IPS DF 4.7 (cell line): ENCODE results near the gene NBDY.
"Not testable (repeated sequence)": the region's sequence is repeated elsewhere in the genome, so short reads cannot be mapped to it uniquely, and the experiment has no call there.

Experiments used
- DNase-seq: peaks from one replicate; pipeline ENCODE4 v3.0.0-alpha.2; 2013; ENCODE audit warnings: low spot score; ENCODE audit errors: extremely low read depth

Gene NBDY

DNA sequence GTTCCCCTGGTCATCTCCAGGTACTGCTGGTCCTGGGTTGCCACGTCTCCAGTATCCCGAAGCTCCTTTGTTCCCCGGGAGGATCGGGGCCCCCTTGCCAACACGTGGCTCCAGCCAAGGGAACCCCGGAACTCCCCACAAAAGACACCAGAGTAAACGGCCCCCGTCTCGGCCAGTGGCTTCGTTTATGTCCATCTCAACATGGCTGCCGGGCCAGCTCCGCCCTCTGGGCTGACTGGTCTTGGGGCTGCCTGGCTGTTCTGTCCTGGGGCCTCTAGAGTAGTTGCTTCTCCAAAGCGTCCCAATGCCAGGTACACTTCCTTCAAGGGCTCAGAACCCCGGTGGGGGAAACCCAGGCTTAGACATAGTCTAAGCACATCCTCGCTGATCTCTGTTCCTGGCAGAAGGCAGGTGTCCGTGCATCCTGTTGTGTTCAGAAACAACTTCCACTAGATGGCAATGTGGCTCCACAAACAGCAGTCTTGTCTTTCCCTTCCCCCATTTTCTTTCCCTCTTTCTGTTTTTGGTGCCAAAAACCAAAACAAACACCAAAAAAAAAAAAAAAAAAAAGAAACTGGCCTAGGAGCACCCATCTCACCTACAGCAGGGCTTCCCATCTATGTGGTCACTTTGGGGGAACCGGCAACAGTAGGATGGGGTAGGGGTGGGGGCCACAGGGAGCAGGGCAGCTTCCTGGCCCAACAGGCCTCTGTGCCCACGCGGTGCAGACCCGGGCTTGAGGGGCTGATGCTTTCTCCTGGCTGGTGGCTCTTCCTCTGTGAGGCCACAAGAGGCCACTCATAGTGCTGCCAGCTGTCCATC is 35.3 kb downstream of the NBDY start:
- no peak for DNase-seq

DNA sequence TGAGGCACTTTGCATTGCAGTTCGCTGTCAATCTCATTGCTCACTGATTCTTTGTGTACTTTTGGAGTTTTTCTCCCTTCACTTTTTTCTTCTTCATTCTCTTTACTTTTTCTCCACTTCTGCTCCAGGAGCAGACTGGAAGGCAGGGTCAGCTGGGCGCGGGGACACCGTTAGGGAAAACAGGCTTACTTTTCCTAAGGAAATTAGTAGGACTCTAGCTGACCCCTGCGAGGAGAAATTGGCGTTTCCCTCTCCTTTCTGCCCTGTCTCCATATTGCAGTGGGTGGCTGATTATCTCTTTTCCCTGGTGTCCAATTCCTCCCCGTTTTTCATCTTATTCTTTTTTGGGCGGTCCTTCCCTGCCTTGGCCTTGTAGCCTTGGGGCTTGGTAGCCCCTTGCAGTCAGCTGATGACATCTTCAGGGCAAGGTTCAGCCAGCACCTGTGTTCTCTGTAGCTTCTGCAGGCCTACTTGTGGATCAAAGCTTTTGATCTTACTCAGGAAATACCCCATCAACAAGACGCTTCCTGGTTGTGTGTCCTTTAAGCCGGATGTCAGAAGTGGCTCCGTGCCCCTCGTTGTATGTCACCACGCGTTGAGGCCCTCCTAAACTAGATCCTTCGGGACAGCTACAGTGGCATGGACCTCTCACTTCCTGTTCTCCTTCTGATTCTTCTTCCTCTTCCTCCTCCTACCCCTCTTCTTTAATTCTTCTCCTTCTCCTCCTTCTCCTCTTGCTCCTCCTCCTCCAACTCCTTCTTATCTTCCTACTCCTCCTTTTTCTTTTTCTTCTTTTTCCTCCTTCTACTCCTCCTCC is 36.1 kb downstream of the NBDY start:
- no peak for DNase-seq

DNA sequence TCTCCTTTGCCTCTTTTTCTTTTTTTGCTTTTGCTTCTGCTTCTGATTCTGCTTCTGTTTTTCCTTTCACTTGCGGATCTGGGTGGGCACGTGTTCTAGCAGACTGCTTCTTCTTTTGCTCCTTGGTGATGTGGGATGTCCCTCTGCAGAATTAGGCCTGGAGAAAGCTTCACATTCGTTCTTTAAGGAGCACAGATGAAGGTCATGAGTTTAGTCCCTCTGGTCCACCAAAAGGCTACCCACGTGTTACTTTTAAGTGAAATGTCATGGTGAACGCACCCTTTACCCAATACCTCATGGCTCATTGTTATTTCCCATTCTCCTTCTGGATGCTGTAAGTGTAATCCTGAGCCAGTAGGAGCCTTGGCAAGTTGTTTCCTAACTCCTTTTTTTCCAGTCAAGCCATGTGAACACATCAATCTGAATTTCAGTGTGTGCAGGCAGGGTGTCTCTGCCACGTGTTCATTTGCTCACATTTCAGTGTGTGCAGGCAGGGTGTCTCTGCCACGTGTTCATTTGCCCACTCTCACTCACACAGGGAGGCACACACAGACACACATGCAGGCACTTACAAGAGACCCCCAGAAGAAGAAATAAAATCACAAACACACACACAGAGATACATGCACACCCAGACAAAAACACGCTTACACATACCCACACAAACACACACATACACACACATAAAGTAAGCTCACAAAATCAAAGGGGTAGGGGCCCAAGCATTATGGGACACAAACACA is 36.9 kb downstream of the NBDY start:
- no peak for DNase-seq

DNA sequence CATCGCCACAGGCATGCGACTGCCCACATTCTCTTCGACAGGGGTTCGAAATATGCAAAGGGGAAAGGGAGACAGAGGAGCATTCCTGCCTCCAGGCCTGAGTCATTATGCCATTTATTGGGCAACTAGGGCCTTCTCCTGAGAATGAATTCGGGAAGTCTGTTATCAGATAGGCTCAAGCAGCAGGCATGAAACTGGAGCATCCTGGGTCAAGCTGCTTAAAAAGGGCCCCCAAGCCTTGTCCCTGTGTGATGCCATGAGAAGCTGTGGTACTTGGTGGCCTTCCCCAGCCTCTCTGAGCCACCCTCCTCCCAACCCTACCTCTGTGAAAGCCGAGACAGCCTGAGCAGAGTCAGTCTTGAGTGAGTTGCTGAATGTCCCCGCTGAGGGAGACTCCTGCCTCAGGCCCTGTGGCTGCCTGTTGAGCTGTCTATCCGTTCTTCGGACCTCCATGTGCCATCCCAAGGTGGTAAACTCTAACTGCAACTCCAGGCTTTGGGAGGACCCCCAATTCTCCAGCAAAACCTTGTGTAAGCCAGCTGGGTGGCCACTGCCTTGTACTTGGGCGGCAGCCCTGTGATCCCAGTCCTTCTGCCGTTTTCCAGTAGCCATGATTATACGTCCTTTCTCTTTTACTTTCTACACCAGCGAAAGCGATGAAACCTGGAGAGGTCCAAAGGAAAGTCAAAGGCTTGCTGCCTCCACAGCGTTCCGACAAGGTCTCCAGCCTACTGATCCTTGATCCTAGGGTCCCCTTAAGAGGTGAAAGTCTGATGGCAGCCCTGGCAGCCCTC is 37.7 kb downstream of the NBDY start:
- DNase-seq = no peak

DNA sequence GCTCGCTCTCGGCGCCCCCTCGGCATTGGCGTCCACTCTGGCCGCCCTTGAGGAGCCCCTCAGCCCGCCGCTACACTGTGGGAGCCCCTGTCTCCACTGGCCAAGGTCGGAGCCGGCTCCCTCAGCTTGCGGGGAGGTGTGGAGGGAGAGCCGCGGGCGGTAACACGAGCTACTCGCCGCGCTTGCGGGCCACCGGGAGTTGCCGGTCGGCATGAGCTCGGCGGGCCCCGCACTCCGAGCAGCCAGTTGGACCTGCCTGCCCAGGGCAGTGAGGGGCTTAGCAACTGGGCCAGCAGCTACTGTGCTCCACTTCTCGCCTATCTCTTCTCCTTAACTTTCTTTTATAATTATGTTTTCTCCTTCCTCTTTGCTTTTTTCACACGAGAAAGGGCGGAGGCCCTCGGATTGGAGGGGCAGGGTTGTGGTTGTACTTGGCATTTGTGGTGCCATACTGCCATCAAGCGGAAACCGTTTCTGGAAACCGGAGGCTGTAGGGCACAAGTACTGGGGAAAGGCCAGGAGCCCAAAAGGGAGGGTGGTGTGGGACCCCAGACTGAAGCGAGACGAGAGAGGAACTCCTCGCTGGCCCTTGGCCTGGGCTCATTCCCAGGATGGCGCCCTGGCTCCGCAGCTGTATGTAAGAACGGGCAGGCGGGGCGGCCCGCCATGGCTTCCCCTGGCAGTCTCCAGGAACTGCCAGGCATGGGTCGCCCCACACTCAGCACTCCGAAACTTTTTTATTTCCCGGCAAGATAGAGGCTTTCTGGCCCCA is 38.5 kb downstream of the NBDY start:
- not testable (repeated sequence) for DNase-seq

DNA sequence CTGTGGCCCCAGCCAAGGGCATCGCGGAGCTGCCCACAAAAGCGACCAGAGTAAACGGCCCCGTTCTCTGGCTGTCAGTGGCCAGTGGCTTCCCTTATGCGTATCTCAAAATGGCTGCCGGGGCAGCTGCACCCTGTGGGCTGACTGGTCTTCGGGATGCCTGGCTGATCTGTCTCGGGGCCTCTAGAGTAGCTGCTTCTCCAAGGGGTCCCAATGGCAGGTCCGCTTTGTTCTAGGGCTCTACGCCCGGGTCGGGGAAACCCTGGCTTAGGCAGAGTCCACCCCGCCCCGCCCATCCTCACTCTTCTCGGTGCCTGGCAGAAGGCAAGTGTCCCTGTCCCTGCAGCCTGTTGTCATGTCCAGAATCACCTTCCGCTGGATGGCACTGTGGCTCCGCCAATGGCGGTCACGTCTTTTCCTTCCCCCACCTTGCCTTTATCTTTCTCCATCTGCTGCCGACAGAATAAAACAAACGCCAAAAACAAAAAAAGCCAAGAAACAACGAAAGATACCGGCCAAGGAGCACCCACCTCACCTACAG is 39.1 kb downstream of the NBDY start:
- DNase-seq = not testable (repeated sequence)

DNA sequence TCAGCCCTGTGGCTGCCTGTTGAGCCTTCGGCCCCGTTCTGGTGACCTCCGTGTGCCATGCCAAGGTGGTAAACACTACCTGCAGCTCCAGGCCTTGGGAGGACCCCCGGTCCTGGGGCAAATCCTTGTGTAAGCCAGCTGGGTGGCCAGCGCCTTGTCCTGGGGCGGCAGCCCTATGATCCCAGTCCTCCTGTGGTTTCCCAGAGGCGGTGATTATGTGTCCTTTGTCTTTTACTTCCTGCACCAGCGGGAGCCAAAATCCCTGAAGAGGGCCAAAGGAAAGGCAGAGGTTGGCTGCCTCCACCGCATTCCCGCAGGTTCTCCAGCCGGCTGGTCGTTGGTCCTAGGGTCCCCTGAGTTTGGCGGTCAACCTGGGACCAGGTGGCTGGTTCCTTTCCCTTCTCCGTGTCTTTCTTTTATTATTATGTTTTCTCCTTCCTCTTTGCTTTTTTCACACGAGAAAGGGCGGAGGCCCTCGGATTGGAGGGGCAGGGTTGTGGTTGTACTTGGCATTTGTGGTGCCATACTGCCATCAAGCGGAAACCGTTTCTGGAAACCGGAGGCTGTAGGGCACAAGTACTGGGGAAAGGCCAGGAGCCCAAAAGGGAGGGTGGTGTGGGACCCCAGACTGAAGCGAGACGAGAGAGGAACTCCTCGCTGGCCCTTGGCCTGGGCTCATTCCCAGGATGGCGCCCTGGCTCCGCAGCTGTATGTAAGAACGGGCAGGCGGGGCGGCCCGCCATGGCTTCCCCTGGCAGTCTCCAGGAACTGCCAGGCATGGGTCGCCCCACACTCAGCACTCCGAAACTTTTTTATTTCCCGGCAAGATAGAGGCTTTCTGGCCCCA is 43.9 kb downstream of the NBDY start:
- DNase-seq = not testable (repeated sequence)

DNA sequence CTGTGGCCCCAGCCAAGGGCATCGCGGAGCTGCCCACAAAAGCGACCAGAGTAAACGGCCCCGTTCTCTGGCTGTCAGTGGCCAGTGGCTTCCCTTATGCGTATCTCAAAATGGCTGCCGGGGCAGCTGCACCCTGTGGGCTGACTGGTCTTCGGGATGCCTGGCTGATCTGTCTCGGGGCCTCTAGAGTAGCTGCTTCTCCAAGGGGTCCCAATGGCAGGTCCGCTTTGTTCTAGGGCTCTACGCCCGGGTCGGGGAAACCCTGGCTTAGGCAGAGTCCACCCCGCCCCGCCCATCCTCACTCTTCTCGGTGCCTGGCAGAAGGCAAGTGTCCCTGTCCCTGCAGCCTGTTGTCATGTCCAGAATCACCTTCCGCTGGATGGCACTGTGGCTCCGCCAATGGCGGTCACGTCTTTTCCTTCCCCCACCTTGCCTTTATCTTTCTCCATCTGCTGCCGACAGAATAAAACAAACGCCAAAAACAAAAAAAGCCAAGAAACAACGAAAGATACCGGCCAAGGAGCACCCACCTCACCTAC is 44.5 kb downstream of the NBDY start:
- not testable (repeated sequence) for DNase-seq

DNA sequence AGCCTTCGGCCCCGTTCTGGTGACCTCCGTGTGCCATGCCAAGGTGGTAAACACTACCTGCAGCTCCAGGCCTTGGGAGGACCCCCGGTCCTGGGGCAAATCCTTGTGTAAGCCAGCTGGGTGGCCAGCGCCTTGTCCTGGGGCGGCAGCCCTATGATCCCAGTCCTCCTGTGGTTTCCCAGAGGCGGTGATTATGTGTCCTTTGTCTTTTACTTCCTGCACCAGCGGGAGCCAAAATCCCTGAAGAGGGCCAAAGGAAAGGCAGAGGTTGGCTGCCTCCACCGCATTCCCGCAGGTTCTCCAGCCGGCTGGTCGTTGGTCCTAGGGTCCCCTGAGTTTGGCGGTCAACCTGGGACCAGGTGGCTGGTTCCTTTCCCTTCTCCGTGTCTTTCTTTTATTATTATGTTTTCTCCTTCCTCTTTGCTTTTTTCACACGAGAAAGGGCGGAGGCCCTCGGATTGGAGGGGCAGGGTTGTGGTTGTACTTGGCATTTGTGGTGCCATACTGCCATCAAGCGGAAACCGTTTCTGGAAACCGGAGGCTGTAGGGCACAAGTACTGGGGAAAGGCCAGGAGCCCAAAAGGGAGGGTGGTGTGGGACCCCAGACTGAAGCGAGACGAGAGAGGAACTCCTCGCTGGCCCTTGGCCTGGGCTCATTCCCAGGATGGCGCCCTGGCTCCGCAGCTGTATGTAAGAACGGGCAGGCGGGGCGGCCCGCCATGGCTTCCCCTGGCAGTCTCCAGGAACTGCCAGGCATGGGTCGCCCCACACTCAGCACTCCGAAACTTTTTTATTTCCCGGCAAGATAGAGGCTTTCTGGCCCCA is 49.3 kb downstream of the NBDY start:
- DNase-seq = not testable (repeated sequence)

DNA sequence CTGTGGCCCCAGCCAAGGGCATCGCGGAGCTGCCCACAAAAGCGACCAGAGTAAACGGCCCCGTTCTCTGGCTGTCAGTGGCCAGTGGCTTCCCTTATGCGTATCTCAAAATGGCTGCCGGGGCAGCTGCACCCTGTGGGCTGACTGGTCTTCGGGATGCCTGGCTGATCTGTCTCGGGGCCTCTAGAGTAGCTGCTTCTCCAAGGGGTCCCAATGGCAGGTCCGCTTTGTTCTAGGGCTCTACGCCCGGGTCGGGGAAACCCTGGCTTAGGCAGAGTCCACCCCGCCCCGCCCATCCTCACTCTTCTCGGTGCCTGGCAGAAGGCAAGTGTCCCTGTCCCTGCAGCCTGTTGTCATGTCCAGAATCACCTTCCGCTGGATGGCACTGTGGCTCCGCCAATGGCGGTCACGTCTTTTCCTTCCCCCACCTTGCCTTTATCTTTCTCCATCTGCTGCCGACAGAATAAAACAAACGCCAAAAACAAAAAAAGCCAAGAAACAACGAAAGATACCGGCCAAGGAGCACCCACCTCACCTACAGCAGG is 50.0 kb downstream of the NBDY start:
- not testable (repeated sequence) for DNase-seq

DNA sequence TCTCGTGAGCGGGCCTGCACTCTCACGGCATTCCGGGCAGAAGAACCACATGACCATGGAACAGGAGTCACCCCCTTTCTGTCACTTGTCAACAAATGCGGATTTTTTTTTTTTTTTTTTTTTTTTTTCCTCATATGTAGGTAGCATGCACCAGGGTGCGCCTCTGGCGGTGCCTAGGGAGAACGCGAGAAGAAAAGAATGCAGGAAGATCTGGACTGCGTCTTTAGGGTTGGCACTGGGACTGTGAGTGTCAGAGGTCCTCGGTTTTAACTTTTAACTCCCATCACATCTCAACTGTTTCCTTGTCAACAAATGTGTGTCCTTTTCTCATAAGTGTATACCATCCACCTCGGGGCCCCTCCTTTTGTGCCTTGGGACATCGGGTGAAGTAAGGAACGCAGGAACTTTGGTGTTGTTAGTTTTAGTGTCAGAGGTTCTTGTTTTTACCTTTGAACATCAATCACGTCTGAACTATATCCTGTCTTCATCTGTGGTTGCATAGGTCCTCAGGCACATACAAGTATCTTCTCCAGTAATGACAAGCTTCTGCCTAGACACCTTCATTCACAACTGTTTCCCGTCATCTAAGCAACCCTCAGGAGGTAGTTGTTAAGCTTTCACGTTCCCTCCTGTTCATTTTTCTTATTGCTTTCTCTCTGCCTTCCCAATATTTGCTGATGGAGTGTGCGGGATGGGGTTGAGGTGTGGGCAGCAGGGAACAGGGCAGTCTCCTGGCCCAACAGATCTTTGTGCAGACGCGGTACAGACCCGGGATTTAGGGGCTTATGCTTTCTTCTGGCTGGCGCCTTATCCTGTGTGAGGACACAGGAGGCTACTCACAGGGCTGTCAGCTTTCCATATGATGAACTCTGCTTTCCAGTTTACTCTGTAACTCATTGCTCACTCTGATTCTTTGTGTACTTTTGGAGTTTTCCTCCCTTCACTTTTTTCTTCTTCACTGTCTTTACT is 51.9 kb downstream of the NBDY start:
- not testable (repeated sequence) for DNase-seq

DNA sequence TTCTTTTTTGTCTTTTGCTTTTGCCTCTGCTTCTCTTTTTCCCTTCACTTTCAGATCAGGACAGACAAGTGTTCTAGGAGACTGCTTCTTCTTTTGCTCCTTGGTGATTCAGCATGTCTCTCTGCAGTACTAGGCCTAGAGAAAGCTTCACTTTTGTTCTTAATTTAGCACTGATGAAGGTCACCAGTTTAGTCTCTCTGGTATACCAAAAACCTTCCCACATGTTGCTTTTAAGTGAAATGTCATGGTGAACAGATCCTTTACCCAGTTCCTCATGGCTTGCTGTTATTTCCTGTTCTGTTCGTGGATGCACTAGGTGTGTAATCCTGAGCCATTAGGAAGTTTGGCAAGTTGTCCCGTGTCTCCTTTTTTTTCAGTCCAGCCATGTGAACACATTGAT is 53.3 kb downstream of the NBDY start:
- DNase-seq = no peak

DNA sequence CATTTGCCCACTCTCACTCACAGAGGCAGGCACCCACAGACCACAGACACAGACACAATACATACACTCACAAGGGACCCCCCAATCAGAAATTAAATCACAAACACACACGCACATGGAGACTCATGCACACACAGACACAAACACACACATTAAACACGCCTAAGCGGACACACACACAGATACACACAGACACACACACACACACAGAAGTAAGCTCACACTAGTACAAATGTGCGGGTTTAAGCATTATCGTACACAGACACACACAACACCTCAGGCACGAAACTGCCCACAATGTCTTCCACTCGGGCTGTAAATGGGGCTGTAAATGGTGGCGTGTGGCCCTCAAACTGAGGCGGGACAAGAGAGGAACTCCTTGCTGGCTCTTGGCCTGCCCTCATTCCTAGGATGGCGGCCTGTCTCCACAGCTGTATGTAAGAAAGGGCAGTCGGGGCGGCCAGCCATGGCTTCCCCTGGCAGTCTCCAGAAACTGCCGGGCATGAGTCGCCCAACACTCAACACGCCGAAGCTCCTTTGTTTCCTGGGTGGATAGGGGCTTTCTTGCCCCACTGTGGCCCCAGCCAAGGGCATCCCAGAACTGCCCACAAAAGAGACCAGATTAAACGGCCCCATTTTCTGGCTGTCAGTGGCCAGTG is 53.9 kb downstream of the NBDY start:
- DNase-seq = no peak

DNA sequence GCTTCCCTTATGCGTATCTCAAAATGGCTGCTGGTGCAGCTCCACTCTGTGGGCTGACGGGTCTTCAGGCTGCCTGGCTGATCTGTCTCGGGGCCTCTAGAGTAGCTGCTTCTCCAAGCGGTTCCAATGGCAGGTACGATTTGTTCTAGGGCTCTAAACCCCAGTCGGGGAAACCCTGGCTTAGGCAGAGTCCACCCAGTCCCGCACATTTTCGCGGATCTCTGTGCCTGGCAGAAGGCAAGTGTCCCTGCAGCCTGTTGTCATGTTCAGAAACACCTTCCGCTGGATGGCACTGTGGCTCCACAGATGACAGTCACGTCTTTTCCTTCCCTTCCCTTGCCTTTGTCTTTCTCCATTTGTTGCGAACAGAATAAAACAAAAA is 54.4 kb downstream of the NBDY start:
- DNase-seq = no peak

DNA sequence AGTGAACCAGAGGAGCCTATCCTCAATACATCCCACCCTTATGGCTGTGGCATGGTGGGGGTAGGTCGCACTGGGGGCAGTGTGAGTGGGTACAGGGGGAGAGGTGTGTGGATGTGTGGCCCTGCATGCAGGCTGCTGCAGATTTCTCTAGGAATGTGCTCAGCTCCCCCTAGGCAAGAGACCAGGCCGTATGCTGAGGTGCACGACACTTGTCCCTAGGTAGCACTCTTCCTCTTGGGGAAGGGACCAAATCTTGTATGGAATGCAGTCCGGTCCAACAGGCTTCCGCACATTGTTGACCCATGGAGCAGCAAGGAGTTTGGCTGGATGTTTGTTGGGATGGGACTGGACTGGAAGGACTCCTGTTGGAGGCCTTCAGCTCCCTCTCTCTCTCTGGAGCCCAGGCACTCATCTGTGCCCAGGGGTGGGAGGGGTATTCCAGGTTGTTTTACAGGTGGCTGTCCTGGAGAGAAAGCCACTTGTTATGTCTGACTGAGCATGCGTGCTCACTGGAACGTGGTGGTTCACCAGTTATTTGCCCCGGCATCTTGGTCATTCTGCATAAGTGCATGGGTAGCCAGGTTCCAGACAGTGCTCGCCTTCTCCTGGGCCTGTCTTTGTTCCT is 55.1 kb downstream of the NBDY start:
- DNase-seq = no peak

DNA sequence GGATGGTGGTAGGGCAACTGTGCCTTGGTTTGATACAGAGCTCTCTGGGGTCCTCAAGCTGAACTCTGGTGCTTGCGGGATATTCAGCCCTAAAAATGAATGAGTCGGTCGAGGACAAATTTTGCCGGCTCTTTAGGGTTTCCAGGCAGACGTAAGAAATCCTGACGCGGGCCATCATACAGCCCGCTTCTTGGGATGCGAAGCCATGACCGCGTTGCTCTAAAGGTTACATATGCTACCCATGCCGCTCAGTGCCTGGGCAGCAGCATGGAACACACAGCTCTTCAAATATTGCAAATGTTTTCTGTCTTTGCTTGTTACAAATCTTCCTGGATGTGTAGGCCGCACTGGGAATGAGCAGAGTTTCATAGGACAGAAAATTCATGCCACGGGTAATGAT is 55.6 kb downstream of the NBDY start:
- DNase-seq = no peak
